ENCODE measurements around the gene HHATL.

- TF ChIP-seq POLR2A (IDR thresholded peaks at IDR 0.05) (no peak), CTCF (IDR thresholded peaks at IDR 0.05 in 8 of 11, conservative IDR thresholded peaks at IDR 0.05 in 3 of 11) (no peak), POLR2AphosphoS5 (IDR thresholded peaks at IDR 0.05) (no peak)
Measured at GRCh38 chr3:42673082-42673481, 29.5 kb downstream of the HHATL start.
